Nephron progenitor cell (in vitro differentiated cells): ENCODE data around the gene FAM89A.

ENCODE experiments used
- DNase-seq: peaks from one replicate; pipeline ENCODE4 v3.0.0; 2021
- H3K27ac Mint-ChIP-seq: 2 replicates; pipeline ENCODE4 v1.8.0; 2021; ENCODE audit warnings: mild to moderate bottlenecking, moderate library complexity, mixed read lengths
- H3K27me3 Mint-ChIP-seq: 2 replicates; pipeline ENCODE4 v1.8.0; 2021; ENCODE audit warnings: mild to moderate bottlenecking, low read depth, mixed read lengths; ENCODE audit not compliant: poor library complexity
- H3K36me3 Mint-ChIP-seq: 2 replicates; pipeline ENCODE4 v1.8.0; 2021; ENCODE audit warnings: low read depth, mixed read lengths
- H3K4me1 Mint-ChIP-seq: 2 replicates; pipeline ENCODE4 v1.8.0; 2021; ENCODE audit warnings: mixed read lengths
- H3K4me3 Mint-ChIP-seq: 2 replicates; pipeline ENCODE4 v1.8.0; 2021; ENCODE audit warnings: mild to moderate bottlenecking, moderate library complexity, mixed read lengths
- H3K9me3 Mint-ChIP-seq: 2 replicates; pipeline ENCODE4 v1.8.0; 2021; ENCODE audit warnings: mild to moderate bottlenecking, moderate library complexity, mixed read lengths
- TF ChIP-seq, protein P1 (sequence below): fragments of 200-600 bp; sonication (generic); IDR thresholded peaks from 2 replicates; pipeline ENCODE4 v1.5.0; 2021; ENCODE audit warnings: antibody characterized with exemption

The FAM89A gene

DNA sequence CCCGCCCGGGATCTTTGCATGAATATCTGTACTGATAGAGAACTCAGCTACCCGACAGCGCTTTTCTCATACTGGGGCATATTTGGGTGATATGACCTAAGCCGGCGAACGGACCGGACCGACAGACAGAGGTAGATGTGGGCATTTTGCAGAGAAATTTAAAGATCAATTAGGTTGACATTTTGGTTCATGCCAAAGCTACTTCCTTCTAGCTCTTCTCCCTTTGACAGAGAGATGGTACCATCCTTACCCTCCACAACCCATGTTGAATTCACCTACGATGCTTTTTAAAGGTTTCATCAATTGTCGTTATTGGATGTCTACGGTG, 60.7 kb downstream of the FAM89A start:
- no peak for DNase-seq
- no peak overlapping the region for H3K4me3 Mint-ChIP-seq
- H3K4me1 Mint-ChIP-seq, result peaks cover 19% of the 10 kb centered on the region
- H3K27me3 Mint-ChIP-seq, result peaks cover 4% of the 10 kb centered on the region
- H3K36me3 Mint-ChIP-seq, result no peaks in the 10 kb centered on the region
- H3K9me3 Mint-ChIP-seq, result no peaks in the 10 kb centered on the region
- peak overlapping the region; percentile 79 for H3K27ac Mint-ChIP-seq
- TF ChIP-seq, protein P1, sequence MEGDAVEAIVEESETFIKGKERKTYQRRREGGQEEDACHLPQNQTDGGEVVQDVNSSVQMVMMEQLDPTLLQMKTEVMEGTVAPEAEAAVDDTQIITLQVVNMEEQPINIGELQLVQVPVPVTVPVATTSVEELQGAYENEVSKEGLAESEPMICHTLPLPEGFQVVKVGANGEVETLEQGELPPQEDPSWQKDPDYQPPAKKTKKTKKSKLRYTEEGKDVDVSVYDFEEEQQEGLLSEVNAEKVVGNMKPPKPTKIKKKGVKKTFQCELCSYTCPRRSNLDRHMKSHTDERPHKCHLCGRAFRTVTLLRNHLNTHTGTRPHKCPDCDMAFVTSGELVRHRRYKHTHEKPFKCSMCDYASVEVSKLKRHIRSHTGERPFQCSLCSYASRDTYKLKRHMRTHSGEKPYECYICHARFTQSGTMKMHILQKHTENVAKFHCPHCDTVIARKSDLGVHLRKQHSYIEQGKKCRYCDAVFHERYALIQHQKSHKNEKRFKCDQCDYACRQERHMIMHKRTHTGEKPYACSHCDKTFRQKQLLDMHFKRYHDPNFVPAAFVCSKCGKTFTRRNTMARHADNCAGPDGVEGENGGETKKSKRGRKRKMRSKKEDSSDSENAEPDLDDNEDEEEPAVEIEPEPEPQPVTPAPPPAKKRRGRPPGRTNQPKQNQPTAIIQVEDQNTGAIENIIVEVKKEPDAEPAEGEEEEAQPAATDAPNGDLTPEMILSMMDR, result no peak

DNA sequence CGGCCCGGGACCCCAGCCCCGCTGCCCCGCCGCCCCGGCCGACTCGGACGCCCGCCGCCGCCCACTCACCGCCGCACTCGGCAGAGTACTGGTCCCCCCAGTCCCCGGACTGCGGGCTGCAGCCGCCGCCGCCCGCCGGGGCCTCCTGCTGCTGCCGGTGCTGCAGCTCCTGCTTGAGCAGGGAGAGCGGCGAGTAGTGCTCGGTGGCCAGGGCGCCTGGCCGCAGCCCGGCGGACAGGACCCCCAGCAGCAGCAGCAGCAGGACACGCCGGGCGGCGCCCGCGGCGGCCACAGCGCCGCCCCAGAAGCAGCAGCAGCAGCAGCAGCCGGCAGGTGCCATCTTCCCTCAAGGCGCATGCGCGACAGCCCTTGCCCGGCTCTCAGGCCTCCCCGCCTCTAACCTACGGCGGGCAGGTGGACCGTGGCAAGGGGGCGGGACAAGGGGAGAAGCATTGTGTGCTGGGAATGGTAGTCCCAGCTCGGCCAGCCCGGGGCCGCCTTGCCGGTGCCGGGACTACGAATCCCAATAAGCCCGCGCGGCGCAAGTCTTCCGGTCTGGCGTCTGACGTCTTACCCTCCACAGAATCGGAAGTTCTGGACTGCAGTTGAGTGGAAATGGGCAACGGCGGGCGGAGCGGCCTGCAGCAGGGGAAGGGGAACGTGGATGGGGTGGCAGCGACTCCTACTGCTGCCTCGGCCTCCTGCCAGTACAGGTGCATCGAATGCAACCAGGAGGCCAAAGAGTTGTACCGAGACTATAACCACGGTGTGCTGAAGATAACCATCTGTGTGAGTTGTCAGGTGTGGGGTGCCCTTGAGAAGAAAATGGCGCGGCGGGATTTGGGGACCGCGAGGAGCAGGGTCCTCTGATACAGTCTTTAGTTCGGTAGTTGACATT, 61.3 kb downstream of the FAM89A start, which contains the start of the genes ARV1 and TTC13:
Gene ARV1, plus strand, starts transcription at position 604 of the 898 bp plus-strand sequence. Its CDS starts 12 bp downstream, at position 616.
Gene TTC13, minus strand, starts transcription at position 371 of the 898 bp plus-strand sequence. Its CDS starts 31 bp downstream, at position 340.
- Mint-ChIP-seq H3K27me3 (peaks cover 7% of the 10 kb centered on the region), H3K27ac (peak within 1 kb of the TSS; percentile 79), H3K4me1 (peaks cover 13% of the 10 kb centered on the region), H3K9me3 (no peaks in the 10 kb centered on the region), H3K36me3 (no peaks in the 10 kb centered on the region), H3K4me3 (peak within 1 kb of the TSS; percentile 89)
- DNase-seq, result peak; percentile 97
- TF ChIP-seq, protein P1, result no peak

DNA sequence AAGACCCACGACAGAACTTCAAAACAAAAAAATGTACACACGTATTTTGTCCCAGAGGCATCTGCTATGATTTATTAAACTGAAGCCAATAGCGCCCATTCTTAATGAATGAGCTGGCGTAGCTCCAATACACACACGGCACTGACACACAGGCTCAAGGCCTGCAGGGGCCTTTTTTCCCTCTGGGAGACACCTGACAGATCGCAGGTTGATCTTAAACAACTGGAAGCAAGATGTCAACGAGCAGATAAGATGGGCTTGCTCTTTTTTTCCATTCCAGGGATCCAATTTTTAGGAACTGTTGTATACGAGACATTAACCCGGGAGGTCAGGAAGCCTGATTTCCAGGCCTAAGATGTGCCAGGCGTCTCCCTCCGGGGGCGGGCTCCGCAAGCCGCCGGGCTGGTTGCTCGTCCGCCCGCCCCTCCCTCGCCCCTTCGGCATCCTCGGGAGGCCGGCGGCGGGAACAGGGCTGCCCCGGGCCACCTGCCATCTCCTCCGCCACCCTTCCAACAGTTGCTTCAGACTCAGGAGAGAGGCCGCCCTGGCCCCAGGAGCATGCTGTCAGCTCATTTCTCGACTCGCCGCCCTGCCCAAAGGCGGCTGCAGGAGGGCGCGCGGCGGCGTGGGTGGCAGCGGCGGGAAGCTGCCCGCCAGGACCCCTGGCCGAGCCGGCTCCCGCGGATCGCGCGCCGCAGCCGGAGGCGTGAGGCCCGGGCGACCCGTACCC, 62.1 kb downstream of the FAM89A start:
- peak overlapping the region; percentile 12 for H3K27ac Mint-ChIP-seq
- peak overlapping the region; percentile 89 for H3K4me3 Mint-ChIP-seq
- TF ChIP-seq, protein P1, result no peak
- no peaks in the 10 kb centered on the region for H3K9me3 Mint-ChIP-seq
- no peak for DNase-seq
- H3K36me3 Mint-ChIP-seq, result no peaks in the 10 kb centered on the region
- peaks cover 8% of the 10 kb centered on the region for H3K4me1 Mint-ChIP-seq
- H3K27me3 Mint-ChIP-seq, result peaks cover 7% of the 10 kb centered on the region

DNA sequence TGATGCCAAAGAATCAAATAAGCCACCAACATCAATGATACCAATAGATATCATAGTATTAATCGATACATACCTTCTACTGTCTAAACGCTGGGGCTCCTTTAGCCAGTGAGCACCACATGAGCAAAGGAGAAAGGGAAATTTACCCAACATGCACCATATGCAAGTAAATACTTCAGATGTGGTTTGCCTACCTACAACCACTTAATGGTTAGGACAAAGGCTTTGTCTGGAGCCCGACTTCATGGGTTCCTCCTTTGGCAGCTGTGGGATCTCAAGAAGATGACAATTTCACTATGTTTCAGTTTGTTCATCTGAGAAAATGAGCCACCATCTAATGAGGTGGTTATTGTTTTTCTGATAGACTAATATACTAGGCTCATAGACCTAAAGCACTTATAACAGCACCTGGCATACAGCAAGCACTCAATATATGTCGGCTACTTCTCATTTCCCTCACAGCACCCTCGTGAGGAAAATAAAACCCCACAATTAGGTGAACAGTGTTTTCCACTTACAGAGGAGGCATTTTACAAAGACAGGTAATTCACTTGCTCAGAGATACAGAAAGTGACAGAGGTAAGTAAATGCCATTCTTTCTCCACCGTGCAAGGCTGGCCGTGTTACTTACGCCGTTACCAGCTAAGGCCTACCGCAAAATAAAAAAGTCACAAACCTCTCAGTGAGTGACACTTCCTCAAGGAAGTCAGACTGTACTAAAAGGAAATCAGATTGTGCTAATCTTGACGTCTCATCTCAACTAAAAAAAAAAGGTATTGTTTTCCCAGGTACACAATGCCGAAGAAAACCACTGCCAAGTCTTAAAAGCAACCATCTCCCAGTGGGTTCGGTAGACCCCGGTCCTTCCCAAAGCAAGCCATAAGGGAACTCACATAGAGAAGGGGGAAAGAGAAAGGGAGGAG, 63.0 kb downstream of the FAM89A start:
- peak overlapping the region; percentile 89 for H3K4me3 Mint-ChIP-seq
- no peak overlapping the region for H3K27ac Mint-ChIP-seq
- TF ChIP-seq, protein P1, result no peak
- H3K27me3 Mint-ChIP-seq, result peaks cover 7% of the 10 kb centered on the region
- DNase-seq, result no peak
- H3K36me3 Mint-ChIP-seq, result no peaks in the 10 kb centered on the region
- H3K4me1 Mint-ChIP-seq, result peaks cover 8% of the 10 kb centered on the region
- no peaks in the 10 kb centered on the region for H3K9me3 Mint-ChIP-seq

DNA sequence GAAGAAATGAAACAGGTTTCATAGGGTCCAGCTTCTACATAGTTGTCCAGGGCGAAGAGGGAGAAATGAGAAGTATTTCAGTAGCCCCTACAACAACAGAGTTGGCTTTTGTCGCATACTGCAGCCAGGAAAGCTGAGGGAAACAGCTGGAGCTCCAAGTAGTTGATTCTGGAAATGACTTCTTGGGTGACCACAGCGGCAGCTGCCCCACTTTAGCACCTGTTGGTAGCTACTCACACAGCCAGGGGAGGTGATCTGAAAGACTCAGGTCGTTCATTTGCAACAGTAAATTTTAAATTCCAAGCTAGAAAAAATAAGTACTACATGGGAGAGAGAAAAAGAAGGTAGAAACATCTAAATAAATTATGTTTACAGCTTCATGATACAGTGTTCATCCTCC, 63.7 kb downstream of the FAM89A start:
- Mint-ChIP-seq H3K9me3 (no peaks in the 10 kb centered on the region), H3K36me3 (no peaks in the 10 kb centered on the region), H3K27me3 (peaks cover 7% of the 10 kb centered on the region), H3K4me3 (peak overlapping the region; percentile 37), H3K4me1 (peaks cover 8% of the 10 kb centered on the region), H3K27ac (no peak overlapping the region)
- TF ChIP-seq, protein P1, result no peak
- no peak for DNase-seq
